Muscle layer of colon (tissue), 2 donors: ENCODE data around the gene EPM2AIP1.
"Not testable (repeated sequence)": the region's sequence is repeated elsewhere in the genome, so short reads cannot be mapped to it uniquely, and the experiment has no call there.

Experiments used
- H3K27ac ChIP-seq: one replicate; pipeline ENCODE4 v1.7.0; 2013; ENCODE audit warnings: low read depth, mild to moderate bottlenecking, low read length, moderate library complexity
- H3K27me3 ChIP-seq, 2 donors: one replicate each; pipeline ENCODE4 v1.7.0; 2013; ENCODE audit warnings: low read length in 2 of 2, mild to moderate bottlenecking in 2 of 2; ENCODE audit not compliant: insufficient read depth in 2 of 2, control insufficient read depth in 1 of 2
- H3K36me3 ChIP-seq: one replicate; pipeline ENCODE4 v1.7.0; 2013; ENCODE audit warnings: mild to moderate bottlenecking, low read length; ENCODE audit not compliant: insufficient read depth
- H3K4me1 ChIP-seq: one replicate; pipeline ENCODE4 v1.7.0; 2013; ENCODE audit warnings: mild to moderate bottlenecking, low read length; ENCODE audit not compliant: insufficient read depth
- H3K4me3 ChIP-seq, 2 donors: one replicate each; pipeline ENCODE4 v1.7.0; 2013; ENCODE audit warnings: low read length in 2 of 2, low read depth in 1 of 2, mild to moderate bottlenecking in 1 of 2, moderate library complexity in 1 of 2
- H3K9ac ChIP-seq: one replicate; pipeline ENCODE4 v1.7.0; 2013; ENCODE audit warnings: low read length
- H3K9me3 ChIP-seq: one replicate; pipeline ENCODE4 v1.7.0; 2013; ENCODE audit warnings: mild to moderate bottlenecking, low read length
- donor health status: abdominal sarcoma.
- donor health status: Adenocarcinoma of cecum.

The EPM2AIP1 gene

GRCh38 chr3:36964817-36965216 is 28.1 kb downstream of the EPM2AIP1 start:
- Histone ChIP-seq H3K4me1 (no peaks in the 10 kb centered on the region), H3K9ac (no peak overlapping the region), H3K27me3 (no peaks in the 10 kb centered on the region), H3K4me3 (no peak overlapping the region), H3K9me3 (no peaks in the 10 kb centered on the region), H3K36me3 (no peaks in the 10 kb centered on the region), H3K27ac (no peak overlapping the region)

- Histone ChIP-seq H3K4me1 (no peaks in the 10 kb centered on the region), H3K4me3 (no peak overlapping the region), H3K9me3 (no peaks in the 10 kb centered on the region), H3K27ac (no peak overlapping the region), H3K9ac (no peak overlapping the region), H3K27me3 (no peaks in the 10 kb centered on the region), H3K36me3 (no peaks in the 10 kb centered on the region)
These were observed 28.6 kb downstream of the EPM2AIP1 start for GRCh38 chr3:36964331-36964730.

- not testable (repeated sequence) for H3K36me3 ChIP-seq, H3K4me1 ChIP-seq, H3K27ac ChIP-seq, H3K27me3 ChIP-seq, H3K9ac ChIP-seq, H3K9me3 ChIP-seq, H3K4me3 ChIP-seq
These were observed 29.9 kb downstream of the EPM2AIP1 start for GRCh38 chr3:36963008-36963407.

- Histone ChIP-seq H3K9me3 (no peaks in the 10 kb centered on the region), H3K27ac (no peak overlapping the region), H3K27me3 (no peaks in the 10 kb centered on the region), H3K4me1 (no peaks in the 10 kb centered on the region), H3K9ac (no peak overlapping the region), H3K4me3 (no peak overlapping the region), H3K36me3 (no peaks in the 10 kb centered on the region)
These were observed 32.4 kb downstream of the EPM2AIP1 start for GRCh38 chr3:36960502-36960901.

- H3K36me3 ChIP-seq, result no peaks in the 10 kb centered on the region
- H3K9ac ChIP-seq, result no peak overlapping the region
- H3K27me3 ChIP-seq, result no peaks in the 10 kb centered on the region
- no peak overlapping the region for H3K27ac ChIP-seq
- H3K4me3 ChIP-seq, result no peak overlapping the region
- no peaks in the 10 kb centered on the region for H3K9me3 ChIP-seq
- H3K4me1 ChIP-seq, result no peaks in the 10 kb centered on the region
These were observed 33.1 kb downstream of the EPM2AIP1 start for GRCh38 chr3:36959821-36960220.

- no peaks in the 10 kb centered on the region for H3K4me1 ChIP-seq
- H3K9ac ChIP-seq, result no peak overlapping the region
- no peaks in the 10 kb centered on the region for H3K9me3 ChIP-seq
- no peaks in the 10 kb centered on the region for H3K27me3 ChIP-seq
- H3K4me3 ChIP-seq, result no peak overlapping the region
- H3K36me3 ChIP-seq, result no peaks in the 10 kb centered on the region
- H3K27ac ChIP-seq, result no peak overlapping the region
These were observed 34.9 kb downstream of the EPM2AIP1 start for GRCh38 chr3:36957862-36958686.

GRCh38 chr3:36957063-36957462 is 35.9 kb downstream of the EPM2AIP1 start:
- Histone ChIP-seq H3K27ac (no peak overlapping the region), H3K4me3 (no peak overlapping the region), H3K9ac (no peak overlapping the region), H3K36me3 (no peaks in the 10 kb centered on the region), H3K9me3 (no peaks in the 10 kb centered on the region), H3K27me3 (no peaks in the 10 kb centered on the region), H3K4me1 (no peaks in the 10 kb centered on the region)

- H3K4me3 ChIP-seq, result no peak overlapping the region
- H3K4me1 ChIP-seq, result no peaks in the 10 kb centered on the region
- no peak overlapping the region for H3K9ac ChIP-seq
- H3K9me3 ChIP-seq, result no peaks in the 10 kb centered on the region
- no peak overlapping the region for H3K27ac ChIP-seq
- H3K36me3 ChIP-seq, result no peaks in the 10 kb centered on the region
- H3K27me3 ChIP-seq, result no peaks in the 10 kb centered on the region
These were observed 36.8 kb downstream of the EPM2AIP1 start for GRCh38 chr3:36956155-36956554.

- no peaks in the 10 kb centered on the region for H3K27me3 ChIP-seq
- H3K36me3 ChIP-seq, result no peaks in the 10 kb centered on the region
- H3K4me1 ChIP-seq, result no peaks in the 10 kb centered on the region
- H3K9me3 ChIP-seq, result no peaks in the 10 kb centered on the region
- no peak overlapping the region for H3K9ac ChIP-seq
- H3K4me3 ChIP-seq, result no peak overlapping the region
- no peak overlapping the region for H3K27ac ChIP-seq
These were observed 38.3 kb downstream of the EPM2AIP1 start for GRCh38 chr3:36954452-36955134.

- H3K4me1 ChIP-seq, H3K9ac ChIP-seq, H3K27me3 ChIP-seq, H3K9me3 ChIP-seq, H3K4me3 ChIP-seq, H3K27ac ChIP-seq, H3K36me3 ChIP-seq: not testable (repeated sequence)
These were observed 45.1 kb downstream of the EPM2AIP1 start for GRCh38 chr3:36947814-36948213.

- Histone ChIP-seq H3K9ac (no peak overlapping the region), H3K27ac (no peak overlapping the region), H3K27me3 (no peaks in the 10 kb centered on the region), H3K4me3 (peak overlapping the region; percentile 88 to 94), H3K4me1 (peaks cover 5% of the 10 kb centered on the region), H3K9me3 (no peaks in the 10 kb centered on the region), H3K36me3 (no peaks in the 10 kb centered on the region)
These were observed 47.5 kb downstream of the EPM2AIP1 start for GRCh38 chr3:36945333-36945980.
